GM10847 (cell line): ENCODE results near the gene IFT20.

Experiments used
- POLR2A ChIP-seq: IDR thresholded peaks from 2 replicates; pipeline ENCODE4 v1.6.1; 2011; ENCODE audit not compliant: insufficient read length; ENCODE audit errors: extremely low read depth

IFT20 gene

DNA sequence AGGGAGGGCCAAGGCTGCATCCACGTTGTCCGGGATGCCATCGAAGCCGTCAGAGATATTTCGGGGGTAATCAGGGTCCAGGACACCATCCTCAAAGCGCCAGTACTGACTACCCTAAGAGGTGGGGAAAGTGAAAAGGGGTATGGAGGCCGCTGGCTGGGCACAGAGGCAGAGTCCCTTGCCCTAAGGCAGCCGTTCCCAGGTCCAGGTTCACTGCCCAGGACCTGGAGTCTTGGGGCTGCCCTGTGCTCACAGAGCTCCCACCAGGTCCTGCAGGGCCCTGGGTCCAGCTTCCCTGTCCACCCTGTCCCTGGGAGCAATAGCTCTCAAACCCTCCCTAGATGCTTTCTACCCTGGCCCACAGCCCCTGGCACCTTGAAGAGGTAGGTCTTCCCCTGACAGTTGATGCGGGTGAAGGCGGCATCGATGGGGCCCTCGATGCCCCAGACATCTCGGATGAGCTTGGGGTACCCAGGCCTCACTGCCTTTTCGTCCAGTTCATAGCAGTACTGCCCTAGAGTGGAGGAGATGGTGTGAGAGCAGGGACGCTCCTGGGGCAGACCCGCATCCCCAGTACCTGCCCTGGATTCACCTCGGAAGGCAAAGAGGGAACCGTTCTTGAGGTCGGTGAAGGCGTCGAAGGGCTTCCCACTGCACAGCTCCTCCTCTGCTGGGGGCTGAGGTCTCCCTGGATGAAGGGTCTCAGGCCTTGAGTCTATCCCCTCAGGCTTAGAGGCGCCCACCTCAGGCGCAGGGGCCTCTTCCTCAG, 33.8 kb upstream of the IFT20 start:
- no peak for TF ChIP-seq POLR2A

DNA sequence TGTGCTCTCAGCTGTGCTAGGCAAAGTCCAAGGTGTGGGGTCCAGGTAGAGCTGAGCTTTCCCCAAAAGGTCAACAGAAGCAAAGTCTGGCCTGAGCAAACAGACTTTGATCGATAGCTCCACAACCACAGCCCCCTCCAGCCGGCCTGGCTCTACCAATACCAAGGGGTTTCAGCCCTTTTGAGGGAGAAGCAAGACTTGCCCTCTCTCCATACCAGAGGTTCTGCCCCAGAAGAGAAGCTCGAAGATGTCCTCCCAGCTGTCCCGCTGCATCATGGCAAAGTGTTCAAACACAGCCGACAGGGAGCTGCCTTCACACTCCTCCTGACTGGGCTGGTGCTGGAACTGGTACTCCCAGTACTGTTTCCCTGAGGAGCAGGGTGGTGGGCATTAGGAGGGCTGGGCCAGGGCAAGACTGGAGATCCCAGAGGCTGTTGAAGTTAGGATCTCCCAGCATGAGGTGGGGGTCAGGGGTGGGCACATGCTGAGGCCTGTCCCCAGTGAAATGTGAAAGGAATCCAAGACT, 33.1 kb upstream of the IFT20 start:
- TF ChIP-seq POLR2A: no peak

GRCh38 chr17:28367641-28368305, 32.5 kb upstream of the IFT20 start:
- TF ChIP-seq POLR2A: no peak

GRCh38 chr17:28366605-28367004, 31.3 kb upstream of the IFT20 start:
- TF ChIP-seq POLR2A: no peak

GRCh38 chr17:28365487-28365886, 30.2 kb upstream of the IFT20 start:
- no peak for TF ChIP-seq POLR2A

GRCh38 chr17:28364665-28365363, 29.5 kb upstream of the IFT20 start, which contains the start of gene SEBOX:
Gene SEBOX (minus strand): TSS chr17:28365199. CDS start chr17:28365151, 48 bp downstream.
- TF ChIP-seq POLR2A: no peak

DNA sequence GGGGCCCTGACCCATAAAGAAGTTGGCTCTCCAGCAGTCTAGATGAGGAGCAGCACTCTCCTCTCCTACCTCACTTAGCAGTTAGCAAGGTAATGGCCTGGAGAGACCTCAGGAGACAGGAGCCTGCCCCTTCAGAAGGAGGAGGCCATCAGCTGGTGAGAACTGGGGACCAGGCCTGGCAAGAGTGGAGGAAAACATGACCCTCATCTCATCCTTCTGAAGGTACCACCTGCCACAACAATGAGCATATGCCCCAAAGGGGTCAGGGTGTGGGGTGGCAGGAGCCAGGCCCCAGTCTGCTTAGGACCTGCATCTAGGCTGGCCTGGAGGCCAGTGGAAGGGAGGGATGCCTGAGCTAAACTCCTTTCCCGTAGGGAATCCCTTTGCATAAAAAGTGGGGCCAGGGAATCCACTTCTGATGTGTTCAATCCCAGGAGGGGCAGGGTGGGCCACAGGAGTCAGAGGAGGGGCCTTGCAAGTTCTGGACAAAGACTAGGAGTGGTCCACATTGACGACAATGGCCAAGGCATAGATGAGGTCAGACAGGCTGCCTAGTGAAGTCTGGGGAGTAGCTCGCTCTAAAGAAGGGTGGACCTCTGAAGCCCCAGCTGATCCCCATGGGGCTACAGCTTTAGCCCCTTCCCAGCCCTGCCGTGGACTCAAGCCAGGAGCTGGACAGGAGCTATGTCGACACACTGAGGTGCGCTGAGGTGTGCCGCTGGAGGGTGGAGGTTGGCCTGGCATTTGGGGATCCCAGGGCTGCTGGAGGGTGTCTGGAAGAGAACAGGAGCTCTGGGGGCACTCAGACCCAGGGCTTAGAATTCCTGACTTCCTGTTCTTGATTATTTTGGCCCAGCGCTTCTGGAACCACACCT, 28.7 kb upstream of the IFT20 start:
- no peak for TF ChIP-seq POLR2A

DNA sequence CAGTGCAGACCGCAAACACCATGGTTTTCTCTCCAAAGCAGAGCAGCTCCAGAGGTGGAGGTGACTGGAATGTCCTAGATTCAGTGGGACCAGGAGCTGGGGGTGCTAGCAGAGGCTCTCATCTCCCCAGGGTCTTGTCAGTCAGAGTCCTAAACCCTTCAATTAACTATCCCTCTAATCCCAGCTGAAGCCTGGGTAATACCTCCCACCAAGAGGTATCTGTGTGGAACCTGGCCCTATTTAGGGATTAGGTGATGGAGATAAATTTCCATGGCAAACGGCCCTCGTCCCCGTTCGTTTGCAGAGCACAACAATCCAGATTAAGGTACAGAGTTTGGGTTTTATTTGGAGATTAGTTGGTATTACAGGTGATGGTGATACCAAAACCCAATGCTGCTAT, 27.9 kb upstream of the IFT20 start:
- TF ChIP-seq POLR2A: no peak

DNA sequence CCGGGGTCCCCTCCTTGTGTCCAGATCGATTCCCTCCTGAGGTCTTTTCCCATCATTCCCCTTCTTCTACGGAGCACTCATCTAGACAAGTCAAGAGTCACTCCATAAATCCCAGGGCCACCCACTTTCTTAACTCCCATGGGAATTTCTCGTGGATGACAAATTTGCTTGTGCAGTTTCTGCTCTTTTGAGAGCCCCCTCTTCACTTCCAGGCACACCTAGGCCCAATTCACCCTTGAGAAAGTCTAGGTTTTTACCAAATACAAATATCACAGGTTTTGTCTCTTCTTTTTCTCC, 22.6 kb upstream of the IFT20 start:
- TF ChIP-seq POLR2A: no peak

DNA sequence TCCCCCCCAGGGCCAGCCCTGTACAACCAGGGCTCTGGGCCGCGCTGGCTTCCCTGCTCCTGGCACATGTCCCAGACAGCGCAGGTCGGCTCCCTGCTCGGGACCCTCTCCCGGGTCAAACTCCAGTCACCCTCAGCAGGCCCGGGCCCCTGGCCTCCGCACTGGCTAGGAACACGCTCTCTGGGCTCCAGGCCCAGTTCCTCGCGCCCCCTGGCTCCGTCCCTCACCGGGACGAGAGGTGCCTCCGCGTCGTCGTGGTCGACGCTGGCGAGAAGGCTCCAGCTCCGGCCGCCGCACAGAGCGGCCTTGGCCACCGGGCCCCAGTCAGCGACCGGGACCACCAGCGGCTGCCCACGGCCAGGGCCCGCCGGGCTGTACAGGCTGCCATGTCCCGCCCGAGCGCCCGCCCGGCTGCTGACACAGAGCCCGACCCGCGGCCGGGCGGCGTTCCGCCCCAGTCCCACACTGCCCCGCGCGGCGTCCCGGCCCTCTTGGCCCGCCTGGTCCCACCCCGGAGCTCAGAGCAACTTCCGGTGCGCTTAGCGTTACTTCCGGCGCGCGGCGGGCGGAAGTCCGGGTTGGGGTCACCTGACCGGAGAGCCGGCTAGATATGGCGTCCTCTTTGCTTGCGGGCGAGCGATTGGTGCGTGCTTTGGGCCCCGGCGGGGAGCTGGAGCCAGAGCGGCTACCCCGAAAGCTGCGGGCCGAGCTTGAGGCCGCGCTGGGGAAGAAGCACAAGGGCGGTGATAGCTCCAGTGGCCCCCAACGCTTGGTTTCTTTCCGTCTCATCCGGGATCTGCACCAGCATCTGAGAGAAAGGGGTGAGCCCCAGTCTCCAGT, 22.0 kb upstream of the IFT20 start, which contains the start of gene POLDIP2:
TSS of gene POLDIP2 (minus strand) at position 467 of the 840 bp plus-strand sequence. CDS start at position 388, 79 bp downstream.
- TF ChIP-seq POLR2A: peak; percentile 98

DNA sequence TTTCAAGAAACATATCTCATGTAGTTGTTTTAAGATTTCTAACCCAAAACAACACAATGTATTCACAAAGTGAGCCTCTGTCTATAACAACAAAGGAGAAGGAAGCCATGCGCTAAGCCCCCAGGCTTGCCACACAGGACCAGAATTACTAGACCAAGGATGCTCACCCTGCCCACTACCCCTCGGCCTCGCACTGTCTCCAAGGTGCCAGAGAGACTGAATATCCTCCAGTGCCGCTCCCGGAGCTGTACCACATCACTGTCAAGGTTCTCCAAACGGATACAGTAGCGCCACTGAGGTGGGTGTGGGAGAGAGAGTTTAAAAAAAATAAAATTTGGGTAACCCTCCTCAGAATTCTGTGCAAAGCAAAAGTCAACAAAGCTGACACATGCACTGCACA, 15.0 kb upstream of the IFT20 start:
- TF ChIP-seq POLR2A: no peak

- TF ChIP-seq POLR2A: no peak
These were observed 13.7 kb upstream of the IFT20 start for GRCh38 chr17:28348979-28349378.

DNA sequence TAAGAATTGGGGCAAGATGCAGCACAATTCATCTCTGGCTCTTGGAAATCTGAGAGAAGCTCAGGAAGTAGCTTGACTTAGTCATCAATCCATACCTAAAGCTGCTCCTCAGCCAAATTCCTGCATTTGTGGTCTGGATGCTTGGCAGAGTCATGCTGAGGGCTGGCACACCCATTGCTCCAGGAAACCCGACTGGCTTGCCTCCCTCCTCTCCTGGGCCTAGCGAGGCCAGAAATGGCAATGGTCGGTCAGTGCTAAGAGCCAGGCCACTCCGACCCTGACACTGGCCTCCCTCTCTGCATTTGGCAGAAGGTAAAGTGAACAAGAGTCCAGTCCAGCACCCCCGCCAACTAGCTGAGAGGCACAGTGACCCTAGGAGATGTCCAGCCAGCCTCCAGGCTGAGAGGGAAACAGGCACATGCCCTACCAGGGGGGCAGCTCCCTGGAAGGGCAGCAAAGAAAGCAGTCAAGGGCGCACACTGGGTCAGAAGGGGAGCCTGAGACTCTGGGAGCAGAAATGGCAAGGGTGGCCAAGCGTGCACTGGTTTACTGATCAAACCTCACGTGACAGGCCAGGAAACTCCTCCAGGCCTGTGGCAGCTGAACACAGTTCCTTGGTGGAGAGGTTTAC, 12.1 kb upstream of the IFT20 start:
- TF ChIP-seq POLR2A: no peak
